GM23338 (cell line): ENCODE results near the gene RXRB. TPM values are rescaled to one million over a fixed set of nuclear protein-coding genes. Genes with fewer than 3 reads are reported as not detected.

Source experiments
- ATAC-seq: fragments of 200-7000 bp; cut with Tn5 transposase; 3 replicates; pipeline ENCODE4 v1.9.1; 2020
- DNase-seq: peaks from one replicate; pipeline ENCODE4 v3.0.0-alpha.2; 2015; ENCODE audit warnings: low spot score
- H2AFZ ChIP-seq: fragments of 200-600 bp; sonication (generic); 2 replicates; pipeline ENCODE4 v1.8.0; 2016; ENCODE audit warnings: antibody characterized with exemption, mild to moderate bottlenecking, moderate library complexity
- H3F3A ChIP-seq: fragments of 200-600 bp; sonication (generic); replicated peaks from 2 replicates; pipeline ENCODE4 v1.8.0; 2017; ENCODE audit warnings: antibody characterized with exemption, mixed run types, low read depth
- H3K27ac ChIP-seq: fragments of 200-600 bp; sonication (generic); 2 replicates; pipeline ENCODE4 v1.6.1; 2016; ENCODE audit warnings: low read depth
- H3K27me3 ChIP-seq: fragments of 200-600 bp; sonication (generic); 2 replicates; pipeline ENCODE4 v1.8.0; 2016; ENCODE audit warnings: mild to moderate bottlenecking, mixed run types, moderate library complexity; ENCODE audit not compliant: insufficient read depth
- H3K36me3 ChIP-seq: fragments of 200-600 bp; sonication (generic); 2 replicates; pipeline ENCODE4 v1.8.0; 2016; ENCODE audit warnings: mild to moderate bottlenecking; ENCODE audit not compliant: insufficient read depth
- H3K4me1 ChIP-seq: fragments of 200-600 bp; sonication (generic); 2 replicates; pipeline ENCODE4 v1.8.0; 2016; ENCODE audit warnings: mild to moderate bottlenecking, moderate library complexity; ENCODE audit not compliant: insufficient read depth
- H3K4me2 ChIP-seq: fragments of 200-600 bp; sonication (generic); 2 replicates; pipeline ENCODE4 v1.7.1; 2017; ENCODE audit warnings: mixed run types
- H3K4me3 ChIP-seq: fragments of 200-600 bp; sonication (generic); 2 replicates; pipeline ENCODE4 v1.6.1; 2016; ENCODE audit warnings: mixed run types
- H3K79me2 ChIP-seq: fragments of 200-600 bp; sonication (generic); replicated peaks from 2 replicates; pipeline ENCODE4 v1.8.0; 2017; ENCODE audit warnings: mild to moderate bottlenecking; ENCODE audit not compliant: insufficient read depth
- H3K9me2 ChIP-seq: fragments of 200-600 bp; sonication (generic); 2 replicates; pipeline ENCODE4 v1.8.0; 2017; ENCODE audit not compliant: insufficient read depth
- H4K20me1 ChIP-seq: fragments of 200-600 bp; sonication (generic); replicated peaks from 2 replicates; pipeline ENCODE4 v1.8.0; 2017; ENCODE audit warnings: mild to moderate bottlenecking; ENCODE audit not compliant: insufficient read depth
- H3K27ac Mint-ChIP-seq: 2 replicates; pipeline ENCODE4 v1.8.0; 2020; ENCODE audit warnings: inconsistent platforms, mild to moderate bottlenecking, moderate library complexity, mixed read lengths
- H3K27me3 Mint-ChIP-seq: 3 replicates; pipeline ENCODE4 v1.8.0; 2022; ENCODE audit warnings: low read depth, mild to moderate bottlenecking, moderate library complexity, mixed read lengths, inconsistent platforms; ENCODE audit not compliant: insufficient read depth, poor library complexity
- H3K36me3 Mint-ChIP-seq: 3 replicates; pipeline ENCODE4 v1.8.0; 2021; ENCODE audit warnings: low read depth, mild to moderate bottlenecking, inconsistent platforms, moderate library complexity, mixed read lengths
- H3K4me1 Mint-ChIP-seq: 3 replicates; pipeline ENCODE4 v1.8.0; 2020; ENCODE audit warnings: mild to moderate bottlenecking, inconsistent platforms, mixed read lengths
- H3K4me3 Mint-ChIP-seq: 3 replicates; pipeline ENCODE4 v1.8.0; 2021; ENCODE audit warnings: moderate library complexity, mild to moderate bottlenecking, inconsistent platforms, mixed read lengths
- H3K9me3 Mint-ChIP-seq: 3 replicates; pipeline ENCODE4 v1.8.0; 2020; ENCODE audit warnings: moderate library complexity, mild to moderate bottlenecking, inconsistent platforms, mixed read lengths
- CTCF ChIP-seq, 2 experiments: fragments of 200-600 bp in 1 of 2; sonication (generic) in 1 of 2; conservative IDR thresholded peaks; 2 replicates each; pipeline versions ENCODE4 v1.5.1 to v1.6.1; 2016 to 2017; ENCODE audit warnings: antibody characterized with exemption in 2 of 2, low read depth in 2 of 2, mild to moderate bottlenecking in 2 of 2, moderate library complexity in 1 of 2
- JUNB ChIP-seq: IDR thresholded peaks from one replicate; pipeline ENCODE4 v1.6.1; 2016; ENCODE audit warnings: antibody characterized with exemption; ENCODE audit not compliant: unreplicated experiment
- NANOG ChIP-seq: IDR thresholded peaks from 2 replicates; pipeline ENCODE4 v1.6.1; 2016; ENCODE audit warnings: antibody characterized with exemption, borderline replicate concordance
- STAT1 ChIP-seq: IDR thresholded peaks from one replicate; pipeline ENCODE4 v1.6.1; 2016; ENCODE audit warnings: antibody characterized with exemption; ENCODE audit not compliant: unreplicated experiment
- ZNF114 ChIP-seq: fragments of 250-450 bp; sonication (Bioruptor Pico); IDR thresholded peaks from 2 replicates; pipeline ENCODE4 v1.5.0; 2020; ENCODE audit warnings: mild to moderate bottlenecking, moderate library complexity
- ZNF331 ChIP-seq: fragments of 250-450 bp; sonication (Bioruptor Pico); IDR thresholded peaks from 2 replicates; pipeline ENCODE4 v1.5.0; 2020; ENCODE audit warnings: low read depth, mild to moderate bottlenecking, moderate library complexity
- ZNF462 ChIP-seq: fragments of 250-450 bp; sonication (Bioruptor Pico); IDR thresholded peaks from 2 replicates; pipeline ENCODE4 v1.5.0; 2020; ENCODE audit warnings: mild to moderate bottlenecking, moderate library complexity
- polyA plus RNA-seq: library from polyadenylated mRNA; unstranded; fragments of >200 nt; fragmentation: Nextera tagmentation; extraction: Ambion mirVana; gene quantifications from 2 replicates; pipeline ENCODE4 v1.2.1, GENCODE V29; 2016
- total RNA-seq: library from RNA; depleted of rRNA; stranded (reverse); fragments of >200 nt; shearing (Covaris generic); gene quantifications from 2 replicates; pipeline ENCODE4 v1.2.3, GENCODE V29; 2014

Gene RXRB
- total and polyA plus RNA-seq, 2 experiments from 2014 or later = 6.9 to 11.6 TPM

GRCh38 chr6:33216117-33216649 lies 15.7 kb upstream of the RXRB start:
- Mint-ChIP-seq H3K27me3 (peaks cover 78% of the 10 kb centered on the region), H3K36me3 (no peaks in the 10 kb centered on the region; the same call in 1 of the 3 replicates), H3K4me1 (peaks cover 31% of the 10 kb centered on the region), H3K27ac (no peak overlapping the region), H3K4me3 (no peak overlapping the region), H3K9me3 (peaks cover 3% of the 10 kb centered on the region; the same call in 1 of the 3 replicates)
- no peak for DNase-seq
- no peaks in the 10 kb centered on the region for H3K79me2 ChIP-seq
- peaks cover 7% of the 10 kb centered on the region; the same call in 1 of the 2 replicates for H3F3A ChIP-seq
- peaks cover 32% of the 10 kb centered on the region for H3K4me1 ChIP-seq
- H3K9me2 ChIP-seq = no peaks in the 10 kb centered on the region
- H3K27me3 ChIP-seq = peaks cover 99% of the 10 kb centered on the region
- H3K27ac ChIP-seq = no peak overlapping the region
- no peak overlapping the region for H3K4me2 ChIP-seq
- peaks cover 10% of the 10 kb centered on the region for H4K20me1 ChIP-seq
- H3K4me3 ChIP-seq = no peak overlapping the region
- H2AFZ ChIP-seq = no peak overlapping the region
- ATAC-seq = no peak
- no peaks in the 10 kb centered on the region for H3K36me3 ChIP-seq
- TF ChIP-seq STAT1 (no peak), CTCF (conservative IDR thresholded peaks at IDR 0.05; ENCODE audit: low read depth in 2 of 2) (no peak), JUNB (no peak)

- peaks cover 38% of the 10 kb centered on the region for H3K4me1 ChIP-seq
- no peak overlapping the region for H3K27ac Mint-ChIP-seq
- no peaks in the 10 kb centered on the region for H3K79me2 ChIP-seq
- no peaks in the 10 kb centered on the region for H3K9me2 ChIP-seq
- H3K4me2 ChIP-seq = no peak overlapping the region
- H3K4me3 ChIP-seq = no peak overlapping the region
- peaks cover 80% of the 10 kb centered on the region for H3K27me3 Mint-ChIP-seq
- H3K36me3 ChIP-seq = no peaks in the 10 kb centered on the region
- no peak overlapping the region for H3K27ac ChIP-seq
- peaks cover 31% of the 10 kb centered on the region for H3K4me1 Mint-ChIP-seq
- no peak for ATAC-seq
- DNase-seq = no peak
- H3K4me3 Mint-ChIP-seq = peak overlapping the region; percentile 15; the same call in 1 of the 3 replicates
- no peak overlapping the region for H2AFZ ChIP-seq
- H3K36me3 Mint-ChIP-seq = peaks cover 2% of the 10 kb centered on the region
- H3F3A ChIP-seq = peaks cover 7% of the 10 kb centered on the region; the same call in 1 of the 2 replicates
- peaks cover 14% of the 10 kb centered on the region for H4K20me1 ChIP-seq
- H3K9me3 Mint-ChIP-seq = peaks cover 3% of the 10 kb centered on the region; the same call in 1 of the 3 replicates
- H3K27me3 ChIP-seq = peaks cover 98% of the 10 kb centered on the region
- TF ChIP-seq CTCF (conservative IDR thresholded peaks at IDR 0.05; ENCODE audit: low read depth in 2 of 2) (no peak), ZNF462 (CRISPR knock-in tag) (no peak), JUNB (no peak), ZNF114 (CRISPR knock-in tag) (no peak), NANOG (no peak), ZNF331 (CRISPR knock-in tag) (no peak)
Observed at GRCh38 chr6:33215271-33216116, 15.0 kb upstream of the RXRB start.
